Body of pancreas (tissue), 4 donors: ENCODE measurements around the gene CCM2.

ENCODE experiments used
- POLR2A ChIP-seq, 3 donors: fragments of 450-650 bp; IDR thresholded peaks; one replicate each; pipeline ENCODE4 v1.6.1; 2016; ENCODE audit warnings: antibody characterized with exemption in 3 of 3, mild to moderate bottlenecking in 2 of 3
- TF ChIP-seq, protein P1 (sequence below), 7 experiments: fragments of 450-650 bp in 4 of 7; fragments of 200-600 bp in 3 of 7; sonication (generic) in 3 of 7; IDR thresholded peaks; one replicate each; pipeline ENCODE4 v1.5.1; 2016 to 2019; ENCODE audit warnings: antibody characterized with exemption in 7 of 7

DNA sequence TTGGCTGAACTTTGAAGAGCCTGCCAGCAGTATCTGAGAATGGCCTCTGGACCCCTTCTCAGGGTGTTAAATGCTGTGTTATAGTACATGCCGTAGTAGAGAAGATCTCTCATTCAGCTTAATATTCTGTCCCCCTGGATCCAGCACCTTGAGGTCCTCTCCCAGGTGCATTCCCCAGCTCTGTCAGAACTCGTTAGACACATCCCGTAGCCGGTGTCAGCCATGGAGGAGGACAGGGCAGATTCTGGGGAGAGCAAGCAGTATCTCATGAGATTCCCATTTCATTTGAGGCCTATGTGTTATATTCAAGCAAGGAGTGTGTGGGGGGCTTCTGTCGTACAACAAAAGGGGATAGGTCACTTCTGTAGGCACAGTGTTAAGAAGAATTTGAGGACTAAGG lies 53.9 kb downstream of the CCM2 start:
- TF ChIP-seq POLR2A (IDR thresholded peaks at IDR 0.05), result no peak
- TF ChIP-seq, protein P1, sequence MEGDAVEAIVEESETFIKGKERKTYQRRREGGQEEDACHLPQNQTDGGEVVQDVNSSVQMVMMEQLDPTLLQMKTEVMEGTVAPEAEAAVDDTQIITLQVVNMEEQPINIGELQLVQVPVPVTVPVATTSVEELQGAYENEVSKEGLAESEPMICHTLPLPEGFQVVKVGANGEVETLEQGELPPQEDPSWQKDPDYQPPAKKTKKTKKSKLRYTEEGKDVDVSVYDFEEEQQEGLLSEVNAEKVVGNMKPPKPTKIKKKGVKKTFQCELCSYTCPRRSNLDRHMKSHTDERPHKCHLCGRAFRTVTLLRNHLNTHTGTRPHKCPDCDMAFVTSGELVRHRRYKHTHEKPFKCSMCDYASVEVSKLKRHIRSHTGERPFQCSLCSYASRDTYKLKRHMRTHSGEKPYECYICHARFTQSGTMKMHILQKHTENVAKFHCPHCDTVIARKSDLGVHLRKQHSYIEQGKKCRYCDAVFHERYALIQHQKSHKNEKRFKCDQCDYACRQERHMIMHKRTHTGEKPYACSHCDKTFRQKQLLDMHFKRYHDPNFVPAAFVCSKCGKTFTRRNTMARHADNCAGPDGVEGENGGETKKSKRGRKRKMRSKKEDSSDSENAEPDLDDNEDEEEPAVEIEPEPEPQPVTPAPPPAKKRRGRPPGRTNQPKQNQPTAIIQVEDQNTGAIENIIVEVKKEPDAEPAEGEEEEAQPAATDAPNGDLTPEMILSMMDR (IDR thresholded peaks at IDR 0.05), result no peak
